Astrocyte of the spinal cord (primary cell): ENCODE measurements around the gene KCNIP4.

Experiments used
- DNase-seq: peaks from one replicate; pipeline ENCODE4 v3.0.0; 2011; ENCODE audit warnings: low read depth, low spot score
- H3K4me3 ChIP-seq: 2 replicates; pipeline ENCODE4 v1.5.1; 2011; ENCODE audit warnings: low read depth, mild to moderate bottlenecking, low read length, moderate library complexity
- CTCF ChIP-seq: IDR thresholded peaks from 2 replicates; pipeline ENCODE4 v1.5.1; 2012; ENCODE audit warnings: low read depth, mild to moderate bottlenecking, low read length, inconsistent platforms
- in situ Hi-C: cut with HindIII; loops from 2 replicates; pipeline ENCODE4 v1.10.0; 2017; ENCODE audit warnings: low sequenced_read_pairs

KCNIP4 gene

DNA sequence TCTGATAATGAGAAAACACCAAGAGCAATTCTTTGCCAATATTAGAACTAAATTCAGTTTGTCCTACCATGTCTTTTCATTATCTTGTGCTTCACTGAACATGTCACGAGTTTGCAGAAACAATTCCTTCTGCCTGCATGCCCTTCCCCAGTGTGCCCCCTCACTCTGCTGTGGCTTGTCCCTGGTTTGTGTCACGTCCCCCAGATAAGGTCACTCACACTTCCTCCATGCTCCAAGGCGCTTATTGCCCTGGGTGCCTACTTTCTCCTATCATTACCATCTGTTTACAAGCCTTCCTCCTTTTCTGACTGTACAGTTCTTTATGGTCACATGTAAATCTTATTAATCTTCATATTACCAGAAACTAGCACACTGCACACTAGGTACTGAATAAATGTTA, 394.1 kb downstream of the KCNIP4 start:
- no peak for DNase-seq
- TF ChIP-seq CTCF = no peak
- no peak overlapping the region for H3K4me3 ChIP-seq
- in situ Hi-C loops = no loop called here

DNA sequence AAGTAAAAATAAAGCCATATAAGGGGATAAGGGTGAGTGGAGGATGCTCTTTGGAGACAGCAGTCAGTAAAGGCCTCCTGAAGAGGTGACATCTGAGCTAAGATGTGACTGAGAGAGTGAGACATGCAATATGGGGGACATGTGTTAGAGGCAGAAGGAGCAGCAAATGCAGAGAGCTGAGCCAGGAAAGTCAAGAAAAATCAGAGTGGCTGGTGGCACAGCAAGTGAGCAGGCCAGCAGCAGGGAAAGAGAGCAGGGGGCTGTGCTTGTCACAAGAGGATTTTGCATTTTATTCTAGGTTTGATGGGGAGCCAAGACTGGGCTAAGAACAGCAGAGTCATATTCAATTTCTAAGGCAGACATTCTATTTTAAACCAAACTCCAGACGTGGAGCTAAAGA, 394.5 kb downstream of the KCNIP4 start:
- no peak for DNase-seq
- in situ Hi-C loops = no loop called here
- no peak for TF ChIP-seq CTCF
- H3K4me3 ChIP-seq = no peak overlapping the region

DNA sequence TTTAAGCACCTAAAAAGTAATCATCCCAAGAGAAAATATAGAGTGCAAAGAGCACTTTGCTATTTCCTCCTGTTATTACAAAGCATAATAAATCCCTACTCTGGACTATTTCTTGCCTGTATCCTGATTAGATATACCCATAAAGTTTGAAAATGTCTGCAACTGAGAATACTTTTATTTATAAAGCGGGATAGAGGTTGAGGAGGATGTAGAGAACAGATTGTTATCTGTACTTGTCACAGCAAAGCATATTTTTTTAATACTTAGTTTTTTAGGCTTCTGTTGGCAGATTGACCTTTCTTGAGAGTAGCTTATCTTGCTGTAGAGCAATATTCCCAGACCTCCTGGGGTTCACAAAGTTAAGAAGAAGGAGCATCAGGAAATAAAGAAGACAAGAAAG, 396.1 kb downstream of the KCNIP4 start:
- H3K4me3 ChIP-seq = no peak overlapping the region
- no peak for DNase-seq
- TF ChIP-seq CTCF = no peak
- in situ Hi-C loops = no loop called here

GRCh38 chr4:21544955-21545354, 403.6 kb downstream of the KCNIP4 start:
- H3K4me3 ChIP-seq = no peak overlapping the region
- in situ Hi-C loops = no loop called here
- no peak for DNase-seq
- TF ChIP-seq CTCF = no peak

GRCh38 chr4:21544415-21544814, 404.2 kb downstream of the KCNIP4 start:
- no peak for DNase-seq
- H3K4me3 ChIP-seq = no peak overlapping the region
- in situ Hi-C loops = no loop called here
- no peak for TF ChIP-seq CTCF

GRCh38 chr4:21543514-21543913, 405.1 kb downstream of the KCNIP4 start:
- no peak for DNase-seq
- in situ Hi-C loops = no loop called here
- no peak for TF ChIP-seq CTCF
- no peak overlapping the region for H3K4me3 ChIP-seq

- H3K4me3 ChIP-seq = no peak overlapping the region
- no peak for DNase-seq
- in situ Hi-C loops = no loop called here
- TF ChIP-seq CTCF = no peak
Observed at GRCh38 chr4:21535898-21536297, 412.7 kb downstream of the KCNIP4 start.
